Fibroblast of lung (primary cell): Measurements from ENCODE around the gene LASP1NB.
"Not testable (repeated sequence)": the region's sequence is repeated elsewhere in the genome, so short reads cannot be mapped to it uniquely, and the experiment has no call there.

Experiments
- DNase-seq, 2 donors: peaks; one replicate each; pipeline versions ENCODE4 v3.0.0 to v3.0.0-alpha.2; 2010; ENCODE audit warnings: low read depth in 2 of 2
- H2AFZ ChIP-seq: 2 replicates; pipeline ENCODE4 v1.5.1; 2012; ENCODE audit warnings: low read length, control low read depth, inconsistent platforms
- H3K27ac ChIP-seq: 2 replicates; pipeline ENCODE4 v1.5.1; 2011; ENCODE audit warnings: low read length, control low read depth; ENCODE audit not compliant: insufficient read depth
- H3K27me3 ChIP-seq: 2 replicates; pipeline ENCODE4 v1.5.1; 2011; ENCODE audit warnings: mild to moderate bottlenecking, low read length; ENCODE audit not compliant: control insufficient read depth, insufficient read depth
- H3K36me3 ChIP-seq: 2 replicates; pipeline ENCODE4 v1.5.1; 2011; ENCODE audit warnings: low read length; ENCODE audit not compliant: control insufficient read depth, insufficient read depth
- H3K4me1 ChIP-seq: 2 replicates; pipeline ENCODE4 v1.5.1; 2011; ENCODE audit warnings: low read length; ENCODE audit not compliant: control insufficient read depth, insufficient read depth; ENCODE audit errors: extremely low read depth
- H3K4me2 ChIP-seq: 2 replicates; pipeline ENCODE4 v1.5.1; 2011; ENCODE audit warnings: low read length, control low read depth; ENCODE audit not compliant: insufficient read depth; ENCODE audit errors: extremely low read depth
- H3K4me3 ChIP-seq, 4 experiments: fragments of 200-600 bp in 1 of 4; sonication (generic) in 1 of 4; replicated peaks in 1 of 4; 2 replicates each; pipeline ENCODE4 v1.5.1; 2011 to 2016; ENCODE audit warnings: low read length in 4 of 4, low read depth in 3 of 4, mild to moderate bottlenecking in 3 of 4, control low read depth in 2 of 4, inconsistent platforms in 1 of 4, mixed read lengths in 1 of 4; ENCODE audit not compliant: insufficient read depth in 1 of 4; ENCODE audit errors: control extremely low read depth in 1 of 4
- H3K79me2 ChIP-seq: 2 replicates; pipeline ENCODE4 v1.5.1; 2012; ENCODE audit warnings: mild to moderate bottlenecking, low read length, inconsistent platforms; ENCODE audit not compliant: control insufficient read depth, insufficient read depth
- H3K9ac ChIP-seq: 2 replicates; pipeline ENCODE4 v1.5.1; 2011; ENCODE audit warnings: mild to moderate bottlenecking, low read length, control low read depth; ENCODE audit not compliant: insufficient read depth
- H3K9me3 ChIP-seq: 2 replicates; pipeline ENCODE4 v1.5.1; 2012; ENCODE audit warnings: low read depth, low read length; ENCODE audit not compliant: control insufficient read depth, insufficient read depth
- H4K20me1 ChIP-seq: 2 replicates; pipeline ENCODE4 v1.5.1; 2011; ENCODE audit warnings: low read length; ENCODE audit not compliant: control insufficient read depth, insufficient read depth; ENCODE audit errors: extremely low read depth
- EZH2 ChIP-seq: IDR thresholded peaks from 2 replicates; pipeline ENCODE4 v1.5.1; 2012; ENCODE audit warnings: low read length, control low read depth, mild to moderate bottlenecking; ENCODE audit errors: missing control alignments
- TF ChIP-seq, protein P1 (sequence below), 2 donors: IDR thresholded peaks in 1 of 2; conservative IDR thresholded peaks in 1 of 2; 1 replicate in 1 of 2; 2 replicates in 1 of 2; pipeline ENCODE4 v1.5.1; 2011 to 2012; ENCODE audit warnings: low read length in 2 of 2, control low read depth in 1 of 2, inconsistent platforms in 1 of 2, low read depth in 1 of 2, mild to moderate bottlenecking in 1 of 2

Gene LASP1NB

DNA sequence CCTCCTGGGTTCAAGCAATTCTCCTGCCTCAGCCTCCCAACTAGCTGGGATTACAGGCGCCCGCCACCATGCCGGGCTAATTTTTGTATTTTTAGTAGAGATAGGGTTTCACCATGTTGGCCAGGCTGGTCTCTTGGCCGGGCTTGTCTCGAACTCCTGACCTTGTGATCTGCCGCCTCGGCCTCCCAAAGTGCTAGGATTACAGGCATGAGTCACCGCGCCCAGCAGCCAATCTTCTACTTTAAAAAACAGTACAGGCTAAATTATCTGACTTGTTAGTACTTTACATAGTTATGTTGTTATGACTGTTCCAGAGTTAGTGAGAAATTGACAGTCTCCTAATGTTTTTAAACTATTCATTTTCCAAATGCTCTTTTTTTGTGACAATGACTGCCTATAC, 8.5 kb downstream of the LASP1NB start:
- not testable (repeated sequence) for H3K79me2 ChIP-seq, H4K20me1 ChIP-seq, H3K9me3 ChIP-seq, H3K27me3 ChIP-seq, H3K36me3 ChIP-seq, H3K4me2 ChIP-seq, H2AFZ ChIP-seq, H3K4me3 ChIP-seq, H3K4me1 ChIP-seq, H3K27ac ChIP-seq, H3K9ac ChIP-seq
- DNase-seq = peak; percentile 23 to 31

DNA sequence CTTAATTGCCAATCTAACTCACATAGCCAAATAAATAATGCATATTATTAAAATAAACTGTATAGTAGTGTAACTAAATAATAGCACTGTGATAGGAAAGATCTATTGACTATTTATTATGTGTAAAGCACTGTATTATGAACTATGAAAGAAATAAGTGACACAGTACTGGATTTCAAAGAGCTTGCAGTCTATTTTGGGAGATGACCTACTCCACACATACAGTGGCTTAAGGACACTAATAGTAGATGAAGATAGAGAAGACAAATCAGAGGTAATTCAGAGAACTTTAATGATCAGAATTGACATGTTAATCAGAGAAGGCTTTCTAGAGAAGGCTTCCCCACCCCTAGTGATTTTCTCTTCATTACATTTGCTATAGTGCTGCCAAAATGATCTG, 14.6 kb downstream of the LASP1NB start:
- no peaks in the 10 kb centered on the region for H3K36me3 ChIP-seq
- H3K4me2 ChIP-seq = no peak overlapping the region
- no peaks in the 10 kb centered on the region for H3K4me1 ChIP-seq
- H3K27me3 ChIP-seq = no peaks in the 10 kb centered on the region
- no peak for DNase-seq
- no peak overlapping the region for H3K9ac ChIP-seq
- no peaks in the 10 kb centered on the region for H4K20me1 ChIP-seq
- no peak overlapping the region for H3K4me3 ChIP-seq
- H3K9me3 ChIP-seq = no peaks in the 10 kb centered on the region
- no peak overlapping the region for H3K27ac ChIP-seq
- H3K79me2 ChIP-seq = no peaks in the 10 kb centered on the region
- TF ChIP-seq EZH2 = no peak
- TF ChIP-seq, protein P1, sequence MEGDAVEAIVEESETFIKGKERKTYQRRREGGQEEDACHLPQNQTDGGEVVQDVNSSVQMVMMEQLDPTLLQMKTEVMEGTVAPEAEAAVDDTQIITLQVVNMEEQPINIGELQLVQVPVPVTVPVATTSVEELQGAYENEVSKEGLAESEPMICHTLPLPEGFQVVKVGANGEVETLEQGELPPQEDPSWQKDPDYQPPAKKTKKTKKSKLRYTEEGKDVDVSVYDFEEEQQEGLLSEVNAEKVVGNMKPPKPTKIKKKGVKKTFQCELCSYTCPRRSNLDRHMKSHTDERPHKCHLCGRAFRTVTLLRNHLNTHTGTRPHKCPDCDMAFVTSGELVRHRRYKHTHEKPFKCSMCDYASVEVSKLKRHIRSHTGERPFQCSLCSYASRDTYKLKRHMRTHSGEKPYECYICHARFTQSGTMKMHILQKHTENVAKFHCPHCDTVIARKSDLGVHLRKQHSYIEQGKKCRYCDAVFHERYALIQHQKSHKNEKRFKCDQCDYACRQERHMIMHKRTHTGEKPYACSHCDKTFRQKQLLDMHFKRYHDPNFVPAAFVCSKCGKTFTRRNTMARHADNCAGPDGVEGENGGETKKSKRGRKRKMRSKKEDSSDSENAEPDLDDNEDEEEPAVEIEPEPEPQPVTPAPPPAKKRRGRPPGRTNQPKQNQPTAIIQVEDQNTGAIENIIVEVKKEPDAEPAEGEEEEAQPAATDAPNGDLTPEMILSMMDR (conservative IDR thresholded peaks at IDR 0.05 in 1 of 2, IDR thresholded peaks at IDR 0.05 in 1 of 2; ENCODE audit: low read depth in 1 of 2, low read length in 2 of 2) = no peak
- no peak overlapping the region for H2AFZ ChIP-seq

DNA sequence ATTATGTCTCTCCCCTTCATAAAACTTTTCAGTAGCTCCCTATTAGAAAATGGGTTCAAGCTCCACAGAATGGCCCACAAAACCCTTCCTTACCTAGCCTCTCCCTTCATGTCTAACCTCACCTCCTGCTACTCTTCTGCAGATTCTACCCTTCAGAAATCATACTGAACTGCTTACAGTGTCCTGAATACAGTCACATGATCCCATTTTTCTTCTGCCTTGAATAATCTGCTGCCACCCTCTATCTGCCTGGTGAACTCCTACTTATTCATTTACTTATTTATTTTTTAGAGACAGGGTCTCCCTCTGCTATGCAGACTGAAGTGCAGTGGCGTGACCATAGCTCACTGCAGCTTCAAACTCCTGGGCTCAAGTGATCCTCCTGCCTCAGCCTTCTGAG, 15.0 kb downstream of the LASP1NB start:
- TF ChIP-seq EZH2 = no peak
- no peaks in the 10 kb centered on the region for H3K9me3 ChIP-seq

DNA sequence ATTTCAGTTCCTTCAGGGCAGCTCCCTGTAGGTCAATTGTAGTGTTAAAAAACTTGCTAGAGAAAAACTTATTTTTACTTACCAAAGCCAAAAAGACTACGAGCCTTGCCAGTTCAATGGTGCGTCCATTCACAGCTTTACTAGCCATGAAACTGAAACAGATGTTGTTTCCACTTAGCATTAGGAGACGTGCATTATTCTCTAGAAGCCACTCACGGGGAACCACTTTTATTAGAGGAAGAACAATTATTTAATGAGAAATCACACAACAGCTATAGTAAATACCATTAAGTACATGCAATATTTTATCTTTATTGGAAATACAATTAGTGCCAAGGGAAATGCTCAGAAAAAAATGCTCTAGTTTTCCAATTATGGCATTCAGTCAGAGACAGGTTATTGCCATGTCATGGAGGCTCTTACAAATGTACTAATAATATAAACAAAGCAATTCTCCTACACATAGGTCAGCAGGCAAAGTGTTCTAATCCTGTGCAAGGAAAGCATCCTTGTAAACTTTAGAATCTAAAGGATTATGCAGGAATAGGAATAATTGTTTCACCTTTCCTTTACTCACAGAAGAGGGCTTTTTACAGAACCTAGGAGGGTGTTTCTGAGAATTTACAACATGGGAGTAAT, 17.4 kb downstream of the LASP1NB start:
- Histone ChIP-seq H3K4me3 (no peak overlapping the region), H3K79me2 (no peaks in the 10 kb centered on the region), H3K9ac (no peak overlapping the region), H3K27ac (no peak overlapping the region), H4K20me1 (no peaks in the 10 kb centered on the region), H3K36me3 (no peaks in the 10 kb centered on the region), H3K4me1 (no peaks in the 10 kb centered on the region), H2AFZ (no peak overlapping the region), H3K27me3 (no peaks in the 10 kb centered on the region), H3K4me2 (no peak overlapping the region), H3K9me3 (no peaks in the 10 kb centered on the region)
- DNase-seq = no peak
- TF ChIP-seq, protein P1 (conservative IDR thresholded peaks at IDR 0.05 in 1 of 2, IDR thresholded peaks at IDR 0.05 in 1 of 2; ENCODE audit: low read depth in 1 of 2, low read length in 2 of 2) = no peak
- no peak for TF ChIP-seq EZH2

More for the DNA sequence above, 15.0 kb downstream of the LASP1NB start:
- Histone ChIP-seq H4K20me1 (no peaks in the 10 kb centered on the region), H2AFZ (no peak overlapping the region), H3K79me2 (no peaks in the 10 kb centered on the region), H3K27ac (no peak overlapping the region), H3K9ac (no peak overlapping the region), H3K4me1 (no peaks in the 10 kb centered on the region), H3K27me3 (no peaks in the 10 kb centered on the region), H3K4me3 (no peak overlapping the region), H3K4me2 (no peak overlapping the region), H3K36me3 (no peaks in the 10 kb centered on the region)
- no peak for DNase-seq
